LNCaP clone FGC (cell line): ENCODE measurements around the gene GSN.

Source experiments
- DNase-seq: peaks from one replicate; pipeline ENCODE4 v3.0.0-alpha.2; 2011; ENCODE audit warnings: low read depth
- H3K4me3 ChIP-seq: 2 replicates; pipeline ENCODE4 v1.5.1; 2011; ENCODE audit warnings: mild to moderate bottlenecking, low read depth, low read length, control low read depth
- TF ChIP-seq, protein P1 (sequence below): IDR thresholded peaks from 2 replicates; pipeline ENCODE4 v1.5.1; 2012; ENCODE audit warnings: mild to moderate bottlenecking; ENCODE audit not compliant: control insufficient read depth, insufficient read depth; ENCODE audit errors: extremely low read depth

GSN gene

DNA sequence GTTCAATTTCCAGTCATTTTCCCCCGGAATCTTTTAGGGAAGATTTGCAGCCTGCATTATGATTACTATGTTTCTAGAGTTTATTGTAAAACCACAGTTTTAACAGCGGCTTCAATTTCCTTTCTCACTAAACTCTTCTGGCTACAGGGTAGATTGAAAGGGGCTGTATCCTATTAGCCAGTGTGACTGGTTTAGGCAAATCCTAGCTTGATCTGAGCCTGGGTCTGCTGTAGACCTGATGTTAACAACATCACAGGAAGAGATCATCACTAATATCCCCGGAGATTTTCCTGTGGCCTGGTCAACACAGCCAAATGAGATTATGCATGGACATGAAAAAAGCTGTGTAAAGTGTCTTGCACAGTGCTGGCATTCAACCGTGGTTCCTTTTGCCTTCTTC is 68.7 kb downstream of the GSN start:
- H3K4me3 ChIP-seq: no peak overlapping the region
- TF ChIP-seq, protein P1, sequence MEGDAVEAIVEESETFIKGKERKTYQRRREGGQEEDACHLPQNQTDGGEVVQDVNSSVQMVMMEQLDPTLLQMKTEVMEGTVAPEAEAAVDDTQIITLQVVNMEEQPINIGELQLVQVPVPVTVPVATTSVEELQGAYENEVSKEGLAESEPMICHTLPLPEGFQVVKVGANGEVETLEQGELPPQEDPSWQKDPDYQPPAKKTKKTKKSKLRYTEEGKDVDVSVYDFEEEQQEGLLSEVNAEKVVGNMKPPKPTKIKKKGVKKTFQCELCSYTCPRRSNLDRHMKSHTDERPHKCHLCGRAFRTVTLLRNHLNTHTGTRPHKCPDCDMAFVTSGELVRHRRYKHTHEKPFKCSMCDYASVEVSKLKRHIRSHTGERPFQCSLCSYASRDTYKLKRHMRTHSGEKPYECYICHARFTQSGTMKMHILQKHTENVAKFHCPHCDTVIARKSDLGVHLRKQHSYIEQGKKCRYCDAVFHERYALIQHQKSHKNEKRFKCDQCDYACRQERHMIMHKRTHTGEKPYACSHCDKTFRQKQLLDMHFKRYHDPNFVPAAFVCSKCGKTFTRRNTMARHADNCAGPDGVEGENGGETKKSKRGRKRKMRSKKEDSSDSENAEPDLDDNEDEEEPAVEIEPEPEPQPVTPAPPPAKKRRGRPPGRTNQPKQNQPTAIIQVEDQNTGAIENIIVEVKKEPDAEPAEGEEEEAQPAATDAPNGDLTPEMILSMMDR: no peak
- DNase-seq: no peak

DNA sequence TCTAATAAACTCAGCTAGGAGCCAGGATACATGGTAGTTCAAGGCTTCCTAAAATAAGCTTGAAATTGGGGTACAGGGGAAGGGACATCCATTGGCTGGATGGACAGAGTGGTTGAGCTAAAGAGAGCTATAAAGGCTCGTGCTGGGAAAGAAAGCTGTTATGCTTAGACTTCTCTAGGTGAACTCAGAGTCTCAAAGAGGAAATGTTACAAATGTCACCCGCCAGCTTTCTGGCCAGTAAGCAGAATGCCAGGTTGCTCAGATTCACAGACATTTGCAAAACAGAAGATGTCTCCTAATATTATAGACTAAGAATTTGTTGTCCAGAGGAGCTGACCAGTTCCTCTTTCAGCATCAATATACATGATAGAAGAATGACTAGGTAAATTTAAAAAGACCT is 71.5 kb downstream of the GSN start:
- no peak for DNase-seq
- TF ChIP-seq, protein P1: no peak

DNA sequence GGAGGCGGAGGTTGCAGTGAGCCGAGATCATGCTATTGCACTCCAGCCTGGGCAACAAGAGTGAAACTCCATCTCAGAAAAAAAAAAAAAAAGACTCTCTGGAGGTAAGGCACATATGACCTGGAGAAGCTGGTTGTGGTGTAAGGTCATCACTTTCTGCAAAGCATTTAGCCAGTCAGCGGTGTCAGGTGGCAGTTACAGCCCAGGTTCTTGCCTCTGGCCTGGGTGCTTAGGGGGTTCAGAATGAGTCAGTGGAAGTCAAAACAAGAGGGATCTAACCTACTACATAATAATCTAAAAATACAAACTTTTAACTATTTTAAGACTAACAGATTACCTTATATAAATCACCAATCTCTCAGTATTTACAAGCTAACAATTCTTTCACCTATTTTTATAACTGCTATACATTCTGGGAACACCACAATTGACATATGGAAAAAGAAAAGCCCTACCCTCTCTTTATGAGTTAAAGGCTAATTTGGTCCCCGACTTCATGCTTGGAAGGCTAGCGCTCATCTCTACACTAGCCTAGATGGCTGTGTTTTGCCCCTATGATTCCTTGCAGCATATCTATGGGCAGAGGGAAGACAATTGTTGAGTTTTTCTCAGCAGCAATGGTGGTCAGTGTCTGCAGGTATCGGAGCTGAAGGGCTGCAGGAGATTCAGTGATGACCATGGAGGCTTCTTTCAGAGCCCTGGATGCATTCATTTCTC is 72.9 kb downstream of the GSN start:
- no peak overlapping the region for H3K4me3 ChIP-seq
- no peak for DNase-seq
- TF ChIP-seq, protein P1: no peak

More for the DNA sequence above, 71.5 kb downstream of the GSN start:
- no peak overlapping the region for H3K4me3 ChIP-seq

DNA sequence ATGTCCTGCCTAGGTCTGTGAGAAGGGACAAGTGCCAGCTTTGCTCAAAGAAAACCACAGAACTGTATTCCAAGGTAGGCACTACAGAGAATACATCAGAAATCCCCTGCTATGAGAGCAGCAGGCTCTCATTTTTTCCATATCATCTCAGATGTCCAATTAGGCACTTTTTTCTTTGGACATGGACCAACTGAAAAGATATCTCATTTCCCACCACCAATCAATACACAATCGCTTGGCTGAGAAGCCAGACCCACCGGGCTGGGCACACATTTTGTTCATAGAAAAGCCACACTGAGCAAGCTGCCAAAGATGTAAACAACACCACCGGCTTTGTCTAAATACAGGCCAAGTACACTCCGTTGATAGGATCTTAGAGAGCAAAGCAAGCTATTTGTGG is 76.2 kb downstream of the GSN start:
- TF ChIP-seq, protein P1: no peak
- DNase-seq: no peak
- H3K4me3 ChIP-seq: no peak overlapping the region

DNA sequence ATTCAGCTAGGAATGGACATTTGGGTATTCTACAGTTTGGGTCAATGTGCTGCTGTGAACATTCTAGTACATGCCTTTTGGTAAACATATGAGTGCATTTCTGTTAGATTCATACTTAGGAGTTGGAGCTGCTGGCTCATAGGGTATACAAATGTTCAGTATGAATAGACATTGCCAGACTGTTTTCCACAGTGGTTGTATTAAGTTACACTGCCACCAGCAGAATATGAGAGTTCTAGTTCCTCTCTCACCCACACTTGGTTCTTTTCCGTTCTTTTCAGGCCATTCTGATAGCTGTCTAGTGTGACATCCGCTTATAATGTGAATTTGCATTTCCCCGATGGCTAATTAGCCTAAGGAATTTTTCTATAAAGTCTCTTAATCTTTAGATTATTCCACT is 77.1 kb downstream of the GSN start:
- TF ChIP-seq, protein P1: no peak
- no peak overlapping the region for H3K4me3 ChIP-seq
- no peak for DNase-seq

DNA sequence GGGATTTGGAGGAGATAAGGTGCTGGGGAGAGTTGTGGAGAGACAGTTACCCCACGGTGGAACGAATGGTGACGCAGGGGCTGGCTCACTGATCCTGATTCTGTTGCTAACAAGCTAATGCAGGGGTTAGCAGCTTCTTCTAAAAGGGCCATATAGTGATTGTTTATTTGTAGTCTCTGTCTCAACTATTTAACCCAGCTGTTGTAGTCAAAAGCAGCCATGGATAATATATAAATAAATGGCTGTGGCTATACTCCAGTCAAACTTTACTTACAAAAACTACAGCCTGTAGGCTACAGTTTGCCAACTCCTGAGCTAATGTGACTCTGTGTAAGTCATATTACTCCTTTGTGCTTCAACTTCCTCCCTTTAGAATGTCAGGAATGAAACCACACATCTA is 80.3 kb downstream of the GSN start:
- no peak for DNase-seq
- no peak overlapping the region for H3K4me3 ChIP-seq
- TF ChIP-seq, protein P1: no peak

DNA sequence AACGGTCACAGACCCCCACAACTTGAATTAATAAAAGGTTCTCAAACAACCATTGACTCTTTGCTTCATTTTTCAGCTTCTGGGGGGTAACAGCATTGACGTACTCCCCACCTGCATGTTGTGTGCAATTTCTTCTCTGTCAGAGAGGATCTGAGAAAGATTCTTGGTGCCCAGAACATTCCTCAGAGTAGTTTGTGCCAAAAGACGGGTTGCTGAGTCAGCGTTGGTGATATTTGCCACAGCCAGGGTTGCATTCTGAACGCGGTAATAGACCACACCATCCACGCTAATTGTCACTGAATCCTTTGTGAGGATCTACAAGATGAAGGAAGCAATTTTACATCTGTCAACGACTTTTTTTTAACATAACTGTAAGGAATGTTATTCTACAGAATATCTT is 81.0 kb downstream of the GSN start:
- no peak overlapping the region for H3K4me3 ChIP-seq
- DNase-seq: no peak
- TF ChIP-seq, protein P1: no peak
